GM23338 (cell line): ENCODE measurements around the gene SCNN1B. TPM values are rescaled to one million over a fixed set of nuclear protein-coding genes. Genes with fewer than 3 reads are reported as not detected.

Experiments
- CTCF ChIP-seq, 2 experiments: fragments of 200-600 bp in 1 of 2; sonication (generic) in 1 of 2; conservative IDR thresholded peaks; 2 replicates each; pipeline versions ENCODE4 v1.5.1 to v1.6.1; 2016 to 2017; ENCODE audit warnings: antibody characterized with exemption in 2 of 2, low read depth in 2 of 2, mild to moderate bottlenecking in 2 of 2, moderate library complexity in 1 of 2
- POLR2AphosphoS5 ChIP-seq: IDR thresholded peaks from 2 replicates; pipeline ENCODE4 v1.6.1; 2016; ENCODE audit warnings: antibody characterized with exemption, low read depth
- REST ChIP-seq: IDR thresholded peaks from one replicate; pipeline ENCODE4 v1.6.1; 2018; ENCODE audit warnings: antibody characterized with exemption; ENCODE audit not compliant: unreplicated experiment
- STAT1 ChIP-seq: IDR thresholded peaks from one replicate; pipeline ENCODE4 v1.6.1; 2016; ENCODE audit warnings: antibody characterized with exemption; ENCODE audit not compliant: unreplicated experiment
- ZNF114 ChIP-seq: fragments of 250-450 bp; sonication (Bioruptor Pico); IDR thresholded peaks from 2 replicates; pipeline ENCODE4 v1.5.0; 2020; ENCODE audit warnings: mild to moderate bottlenecking, moderate library complexity
- polyA plus RNA-seq: library from polyadenylated mRNA; unstranded; fragments of >200 nt; fragmentation: Nextera tagmentation; extraction: Ambion mirVana; gene quantifications from 2 replicates; pipeline ENCODE4 v1.2.1, GENCODE V29; 2016
- total RNA-seq: library from RNA; depleted of rRNA; stranded (reverse); fragments of >200 nt; shearing (Covaris generic); gene quantifications from 2 replicates; pipeline ENCODE4 v1.2.3, GENCODE V29; 2014
- TF ChIP-seq, protein P1 (sequence below): fragments of 250-450 bp; sonication (Bioruptor Pico); IDR thresholded peaks from 2 replicates; pipeline ENCODE4 v1.5.0; 2020; ENCODE audit warnings: mild to moderate bottlenecking, moderate library complexity

Gene SCNN1B
- total and polyA plus RNA-seq, 2 experiments from 2014 or later: 0.78 to 1.1 TPM

- TF ChIP-seq REST (no peak), CTCF (conservative IDR thresholded peaks at IDR 0.05; ENCODE audit: low read depth in 2 of 2) (no peak), POLR2AphosphoS5 (no peak), STAT1 (no peak), ZNF114 (CRISPR knock-in tag) (no peak)
- TF ChIP-seq, protein P1, sequence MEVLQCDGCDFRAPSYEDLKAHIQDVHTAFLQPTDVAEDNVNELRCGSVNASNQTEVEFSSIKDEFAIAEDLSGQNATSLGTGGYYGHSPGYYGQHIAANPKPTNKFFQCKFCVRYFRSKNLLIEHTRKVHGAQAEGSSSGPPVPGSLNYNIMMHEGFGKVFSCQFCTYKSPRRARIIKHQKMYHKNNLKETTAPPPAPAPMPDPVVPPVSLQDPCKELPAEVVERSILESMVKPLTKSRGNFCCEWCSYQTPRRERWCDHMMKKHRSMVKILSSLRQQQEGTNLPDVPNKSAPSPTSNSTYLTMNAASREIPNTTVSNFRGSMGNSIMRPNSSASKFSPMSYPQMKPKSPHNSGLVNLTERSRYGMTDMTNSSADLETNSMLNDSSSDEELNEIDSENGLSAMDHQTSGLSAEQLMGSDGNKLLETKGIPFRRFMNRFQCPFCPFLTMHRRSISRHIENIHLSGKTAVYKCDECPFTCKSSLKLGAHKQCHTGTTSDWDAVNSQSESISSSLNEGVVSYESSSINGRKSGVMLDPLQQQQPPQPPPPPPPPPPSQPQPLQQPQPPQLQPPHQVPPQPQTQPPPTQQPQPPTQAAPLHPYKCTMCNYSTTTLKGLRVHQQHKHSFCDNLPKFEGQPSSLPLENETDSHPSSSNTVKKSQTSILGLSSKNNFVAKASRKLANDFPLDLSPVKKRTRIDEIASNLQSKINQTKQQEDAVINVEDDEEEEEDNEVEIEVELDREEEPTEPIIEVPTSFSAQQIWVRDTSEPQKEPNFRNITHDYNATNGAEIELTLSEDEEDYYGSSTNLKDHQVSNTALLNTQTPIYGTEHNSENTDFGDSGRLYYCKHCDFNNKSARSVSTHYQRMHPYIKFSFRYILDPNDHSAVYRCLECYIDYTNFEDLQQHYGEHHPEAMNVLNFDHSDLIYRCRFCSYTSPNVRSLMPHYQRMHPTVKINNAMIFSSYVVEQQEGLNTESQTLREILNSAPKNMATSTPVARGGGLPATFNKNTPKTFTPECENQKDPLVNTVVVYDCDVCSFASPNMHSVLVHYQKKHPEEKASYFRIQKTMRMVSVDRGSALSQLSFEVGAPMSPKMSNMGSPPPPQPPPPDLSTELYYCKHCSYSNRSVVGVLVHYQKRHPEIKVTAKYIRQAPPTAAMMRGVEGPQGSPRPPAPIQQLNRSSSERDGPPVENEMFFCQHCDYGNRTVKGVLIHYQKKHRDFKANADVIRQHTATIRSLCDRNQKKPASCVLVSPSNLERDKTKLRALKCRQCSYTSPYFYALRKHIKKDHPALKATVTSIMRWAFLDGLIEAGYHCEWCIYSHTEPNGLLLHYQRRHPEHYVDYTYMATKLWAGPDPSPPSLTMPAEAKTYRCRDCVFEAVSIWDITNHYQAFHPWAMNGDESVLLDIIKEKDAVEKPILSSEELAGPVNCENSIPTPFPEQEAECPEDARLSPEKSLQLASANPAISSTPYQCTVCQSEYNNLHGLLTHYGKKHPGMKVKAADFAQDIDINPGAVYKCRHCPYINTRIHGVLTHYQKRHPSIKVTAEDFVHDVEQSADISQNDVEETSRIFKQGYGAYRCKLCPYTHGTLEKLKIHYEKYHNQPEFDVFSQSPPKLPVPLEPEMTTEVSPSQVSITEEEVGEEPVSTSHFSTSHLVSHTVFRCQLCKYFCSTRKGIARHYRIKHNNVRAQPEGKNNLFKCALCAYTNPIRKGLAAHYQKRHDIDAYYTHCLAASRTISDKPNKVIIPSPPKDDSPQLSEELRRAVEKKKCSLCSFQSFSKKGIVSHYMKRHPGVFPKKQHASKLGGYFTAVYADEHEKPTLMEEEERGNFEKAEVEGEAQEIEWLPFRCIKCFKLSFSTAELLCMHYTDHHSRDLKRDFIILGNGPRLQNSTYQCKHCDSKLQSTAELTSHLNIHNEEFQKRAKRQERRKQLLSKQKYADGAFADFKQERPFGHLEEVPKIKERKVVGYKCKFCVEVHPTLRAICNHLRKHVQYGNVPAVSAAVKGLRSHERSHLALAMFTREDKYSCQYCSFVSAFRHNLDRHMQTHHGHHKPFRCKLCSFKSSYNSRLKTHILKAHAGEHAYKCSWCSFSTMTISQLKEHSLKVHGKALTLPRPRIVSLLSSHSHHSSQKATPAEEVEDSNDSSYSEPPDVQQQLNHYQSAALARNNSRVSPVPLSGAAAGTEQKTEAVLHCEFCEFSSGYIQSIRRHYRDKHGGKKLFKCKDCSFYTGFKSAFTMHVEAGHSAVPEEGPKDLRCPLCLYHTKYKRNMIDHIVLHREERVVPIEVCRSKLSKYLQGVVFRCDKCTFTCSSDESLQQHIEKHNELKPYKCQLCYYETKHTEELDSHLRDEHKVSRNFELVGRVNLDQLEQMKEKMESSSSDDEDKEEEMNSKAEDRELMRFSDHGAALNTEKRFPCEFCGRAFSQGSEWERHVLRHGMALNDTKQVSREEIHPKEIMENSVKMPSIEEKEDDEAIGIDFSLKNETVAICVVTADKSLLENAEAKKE: no peak
Observed at GRCh38 chr16:23345237-23345636, 43.1 kb downstream of the SCNN1B start (continued).
